H9 (cell line): ENCODE measurements around the gene HLA-F. TPM values are rescaled to one million over a fixed set of nuclear protein-coding genes. Genes with fewer than 3 reads are reported as not detected.

Experiments used
- DNase-seq: peaks from one replicate; pipeline ENCODE4 v3.0.0-alpha.2; 2017
- H2AFZ ChIP-seq: one replicate; pipeline ENCODE4 v1.6.1; 2013; ENCODE audit warnings: mild to moderate bottlenecking, low read length, control low read depth, moderate library complexity
- H2AK5ac ChIP-seq: 2 replicates; pipeline ENCODE4 v1.6.1; 2013; ENCODE audit warnings: low read length, control low read depth, mixed read lengths; ENCODE audit not compliant: insufficient read length
- H2BK120ac ChIP-seq: one replicate; pipeline ENCODE4 v1.6.1; 2013; ENCODE audit warnings: low read depth, mild to moderate bottlenecking, low read length, control low read depth, inconsistent platforms; ENCODE audit not compliant: poor library complexity, severe bottlenecking
- H2BK12ac ChIP-seq: 2 replicates; pipeline ENCODE4 v1.6.1; 2013; ENCODE audit warnings: low read length, control low read depth, mixed read lengths, low read depth; ENCODE audit not compliant: insufficient read length
- H2BK15ac ChIP-seq: 2 replicates; pipeline ENCODE4 v1.6.1; 2013; ENCODE audit warnings: low read depth, low read length, control low read depth
- H2BK20ac ChIP-seq: one replicate; pipeline ENCODE4 v1.6.1; 2013; ENCODE audit warnings: low read depth, mild to moderate bottlenecking, low read length, control low read depth, inconsistent platforms; ENCODE audit not compliant: poor library complexity, severe bottlenecking
- H2BK5ac ChIP-seq: 2 replicates; pipeline ENCODE4 v1.6.1; 2013; ENCODE audit warnings: low read length, control low read depth, mixed read lengths; ENCODE audit not compliant: insufficient read length
- H3K14ac ChIP-seq: 2 replicates; pipeline ENCODE4 v1.6.1; 2013; ENCODE audit warnings: low read length, control low read depth; ENCODE audit not compliant: insufficient read depth
- H3K18ac ChIP-seq: 2 replicates; pipeline ENCODE4 v1.6.1; 2013; ENCODE audit warnings: low read depth, mild to moderate bottlenecking, mixed read lengths, low read length, control low read depth; ENCODE audit not compliant: insufficient read length
- H3K23ac ChIP-seq: 2 replicates; pipeline ENCODE4 v1.6.1; 2013; ENCODE audit warnings: low read length, control low read depth, mixed read lengths, low read depth; ENCODE audit not compliant: insufficient read length
- H3K23me2 ChIP-seq: 2 replicates; pipeline ENCODE4 v1.6.1; 2013; ENCODE audit warnings: low read depth, mild to moderate bottlenecking, mixed read lengths, low read length, control low read depth; ENCODE audit not compliant: insufficient read length, poor library complexity, severe bottlenecking
- H3K27ac ChIP-seq: 2 replicates; pipeline ENCODE4 v1.5.1; 2013; ENCODE audit warnings: low read length, control low read depth, mixed read lengths, low read depth; ENCODE audit not compliant: insufficient read length
- H3K27me3 ChIP-seq: 2 replicates; pipeline ENCODE4 v1.6.1; 2013; ENCODE audit warnings: low read length, control low read depth, inconsistent platforms; ENCODE audit not compliant: insufficient read depth
- H3K4ac ChIP-seq: 2 replicates; pipeline ENCODE4 v1.6.1; 2013; ENCODE audit warnings: low read depth, mild to moderate bottlenecking, control low read depth, inconsistent platforms, low read length, moderate library complexity
- H3K4me1 ChIP-seq: 2 replicates; pipeline ENCODE4 v1.6.1; 2013; ENCODE audit warnings: low read length, control low read depth, inconsistent platforms; ENCODE audit not compliant: insufficient read depth
- H3K4me2 ChIP-seq: 2 replicates; pipeline ENCODE4 v1.6.1; 2013; ENCODE audit warnings: low read length, control low read depth, mixed read lengths; ENCODE audit not compliant: insufficient read length, insufficient read depth
- H3K56ac ChIP-seq: 2 replicates; pipeline ENCODE4 v1.6.1; 2013; ENCODE audit warnings: low read depth, mild to moderate bottlenecking, mixed read lengths, low read length, control low read depth; ENCODE audit not compliant: insufficient read length
- H3K79me1 ChIP-seq: 2 replicates; pipeline ENCODE4 v1.6.1; 2013; ENCODE audit warnings: low read depth, mild to moderate bottlenecking, moderate library complexity, low read length, control low read depth, inconsistent platforms; ENCODE audit not compliant: insufficient read depth, poor library complexity, severe bottlenecking
- H3K79me2 ChIP-seq: 2 replicates; pipeline ENCODE4 v1.6.1; 2013; ENCODE audit warnings: low read length, control low read depth, inconsistent platforms; ENCODE audit not compliant: insufficient read depth
- H3K9ac ChIP-seq: 2 replicates; pipeline ENCODE4 v1.6.1; 2013; ENCODE audit warnings: low read length, control low read depth, mixed read lengths; ENCODE audit not compliant: insufficient read length; ENCODE audit errors: extremely low read depth
- H3K9me3 ChIP-seq: one replicate; pipeline ENCODE4 v1.6.1; 2013; ENCODE audit warnings: low read depth, low read length, inconsistent platforms; ENCODE audit not compliant: control insufficient read depth
- H3T11ph ChIP-seq: one replicate; pipeline ENCODE4 v1.6.1; 2013; ENCODE audit warnings: mild to moderate bottlenecking, low read length, control low read depth, inconsistent platforms
- H4K20me1 ChIP-seq: one replicate; pipeline ENCODE4 v1.6.1; 2013; ENCODE audit not compliant: control insufficient read depth, insufficient read length, insufficient read depth
- H4K5ac ChIP-seq: 2 replicates; pipeline ENCODE4 v1.6.1; 2013; ENCODE audit warnings: low read depth, mild to moderate bottlenecking, mixed read lengths, low read length, control low read depth; ENCODE audit not compliant: insufficient read length
- H4K8ac ChIP-seq: replicated peaks from 2 replicates; pipeline ENCODE4 v1.6.1; 2013; ENCODE audit warnings: low read length, control low read depth, mixed read lengths, low read depth; ENCODE audit not compliant: insufficient read length
- H4K91ac ChIP-seq: 2 replicates; pipeline ENCODE4 v1.6.1; 2013; ENCODE audit warnings: low read depth, mild to moderate bottlenecking, moderate library complexity, mixed read lengths, low read length, control low read depth; ENCODE audit not compliant: insufficient read length
- H3K27ac Mint-ChIP-seq, 3 experiments: 2 replicates in 2 of 3; 3 replicates in 1 of 3; pipeline ENCODE4 v1.8.0; 2020 to 2021; ENCODE audit warnings: mixed read lengths in 3 of 3, mild to moderate bottlenecking in 1 of 3, moderate library complexity in 1 of 3
- H3K27me3 Mint-ChIP-seq: 2 replicates; pipeline ENCODE4 v1.8.0; 2021; ENCODE audit warnings: low read depth, mild to moderate bottlenecking, moderate library complexity, mixed read lengths
- H3K36me3 Mint-ChIP-seq, 3 experiments: 2 replicates in 2 of 3; 3 replicates in 1 of 3; pipeline ENCODE4 v1.8.0; 2020 to 2021; ENCODE audit warnings: low read depth in 3 of 3, mixed read lengths in 3 of 3; ENCODE audit not compliant: insufficient read depth in 1 of 3
- H3K4me1 Mint-ChIP-seq, 2 experiments: 2 replicates each; pipeline ENCODE4 v1.8.0; 2020; ENCODE audit warnings: mixed read lengths in 2 of 2
- H3K4me3 Mint-ChIP-seq, 2 experiments: 2 replicates in 1 of 2; 3 replicates in 1 of 2; pipeline ENCODE4 v1.8.0; 2020 to 2021; ENCODE audit warnings: mild to moderate bottlenecking in 2 of 2, mixed read lengths in 2 of 2, moderate library complexity in 1 of 2
- H3K9me3 Mint-ChIP-seq, 2 experiments: 2 replicates in 1 of 2; 3 replicates in 1 of 2; pipeline ENCODE4 v1.8.0; 2020; ENCODE audit warnings: mild to moderate bottlenecking in 2 of 2, mixed read lengths in 2 of 2, moderate library complexity in 1 of 2
- WGBS: extraction: QIAGEN DNeasy Blood & Tissue Kit; methylation state at CpG from one replicate; pipeline ENCODE4 v1.1.7; 2013; ENCODE audit warnings: missing lambda C conversion rate, low lambda C conversion rate, mixed read lengths; ENCODE audit not compliant: insufficient read length; ENCODE audit errors: extremely low coverage; 5-methylcytosine and 5-hydroxymethylcytosine counted together
- total RNA-seq: library from RNA; stranded (reverse); gene quantifications from 2 replicates; pipeline ENCODE4 v1.2.1, GENCODE V29; 2021
- TF ChIP-seq, protein P1 (sequence below): fragments of 200-600 bp; sonication (generic); conservative IDR thresholded peaks from 3 replicates; pipeline ENCODE4 v1.8.0; 2021; ENCODE audit warnings: antibody characterized with exemption, mild to moderate bottlenecking

HLA-F gene
- total RNA-seq, 1 experiment from 2014 or later, result 7.4 TPM

GRCh38 chr6:29728173-29728874 is 5.1 kb downstream of the HLA-F start:
- Histone ChIP-seq H3K9ac (no peak overlapping the region), H3K18ac (no peak overlapping the region), H4K20me1 (no peaks in the 10 kb centered on the region), H3K9me3 (no peaks in the 10 kb centered on the region), H3K14ac (no peak overlapping the region), H2BK12ac (no peak overlapping the region), H2BK5ac (no peak overlapping the region), H2BK20ac (no peak overlapping the region), H3T11ph (no peak overlapping the region), H3K79me2 (no peaks in the 10 kb centered on the region), H2AFZ (no peak overlapping the region), H2BK15ac (no peak overlapping the region), H4K5ac (no peak overlapping the region), H4K8ac (no peak overlapping the region), H3K4ac (no peak overlapping the region), H3K27ac (no peak overlapping the region), H2BK120ac (no peak overlapping the region), H3K56ac (no peak overlapping the region), H3K79me1 (no peaks in the 10 kb centered on the region), H3K23ac (no peak overlapping the region), H4K91ac (no peak overlapping the region), H3K27me3 (peaks cover 4% of the 10 kb centered on the region; the same call in 1 of the 2 replicates), H3K4me1 (no peaks in the 10 kb centered on the region), H3K23me2 (peaks cover 4% of the 10 kb centered on the region), H3K4me2 (no peak overlapping the region), H2AK5ac (no peak overlapping the region)
- H3K4me3 Mint-ChIP-seq, result no peak overlapping the region
- peaks cover 8 to 10% of the 10 kb centered on the region in 2 experiments for H3K4me1 Mint-ChIP-seq
- DNase-seq, result no peak
- peaks cover 44% of the 10 kb centered on the region for H3K27me3 Mint-ChIP-seq
- TF ChIP-seq, protein P1, sequence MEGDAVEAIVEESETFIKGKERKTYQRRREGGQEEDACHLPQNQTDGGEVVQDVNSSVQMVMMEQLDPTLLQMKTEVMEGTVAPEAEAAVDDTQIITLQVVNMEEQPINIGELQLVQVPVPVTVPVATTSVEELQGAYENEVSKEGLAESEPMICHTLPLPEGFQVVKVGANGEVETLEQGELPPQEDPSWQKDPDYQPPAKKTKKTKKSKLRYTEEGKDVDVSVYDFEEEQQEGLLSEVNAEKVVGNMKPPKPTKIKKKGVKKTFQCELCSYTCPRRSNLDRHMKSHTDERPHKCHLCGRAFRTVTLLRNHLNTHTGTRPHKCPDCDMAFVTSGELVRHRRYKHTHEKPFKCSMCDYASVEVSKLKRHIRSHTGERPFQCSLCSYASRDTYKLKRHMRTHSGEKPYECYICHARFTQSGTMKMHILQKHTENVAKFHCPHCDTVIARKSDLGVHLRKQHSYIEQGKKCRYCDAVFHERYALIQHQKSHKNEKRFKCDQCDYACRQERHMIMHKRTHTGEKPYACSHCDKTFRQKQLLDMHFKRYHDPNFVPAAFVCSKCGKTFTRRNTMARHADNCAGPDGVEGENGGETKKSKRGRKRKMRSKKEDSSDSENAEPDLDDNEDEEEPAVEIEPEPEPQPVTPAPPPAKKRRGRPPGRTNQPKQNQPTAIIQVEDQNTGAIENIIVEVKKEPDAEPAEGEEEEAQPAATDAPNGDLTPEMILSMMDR, result no peak
- H3K36me3 Mint-ChIP-seq, result peaks cover 0 to 3% (median 2%) of the 10 kb centered on the region in 3 experiments; a peak in 3 of 7 replicates
- H3K27ac Mint-ChIP-seq, result no peak overlapping the region
- no peaks in the 10 kb centered on the region for H3K9me3 Mint-ChIP-seq
- WGBS, result no CpG with 5 or more reads among the region's 3 CpGs
